AG20443 (cell line): Measurements from ENCODE around the gene CSN1S1.

Experiments used
- DNase-seq: peaks from one replicate; pipeline ENCODE4 v3.0.0; 2012; ENCODE audit warnings: low spot score, mixed read lengths

CSN1S1 gene

DNA sequence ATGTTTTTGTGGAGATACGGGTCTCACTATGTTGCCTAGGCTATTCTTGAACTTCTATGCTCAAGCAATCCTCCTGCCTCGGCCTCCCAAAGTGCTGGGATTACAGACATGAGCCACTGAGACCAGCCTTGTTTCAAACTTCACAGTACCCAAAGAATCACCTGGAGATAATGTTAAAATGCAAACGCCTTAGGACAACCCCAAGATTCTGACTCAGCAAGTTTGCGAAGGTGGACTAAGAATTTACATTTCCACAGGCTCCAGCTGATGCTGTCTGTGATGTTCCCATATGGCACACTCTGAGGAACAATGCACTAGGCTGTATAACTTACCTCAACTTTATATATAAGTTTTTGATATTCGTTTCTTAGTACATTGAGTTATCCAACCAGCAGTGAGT lies 63.9 kb downstream of the CSN1S1 start:
- DNase-seq, result no peak

DNA sequence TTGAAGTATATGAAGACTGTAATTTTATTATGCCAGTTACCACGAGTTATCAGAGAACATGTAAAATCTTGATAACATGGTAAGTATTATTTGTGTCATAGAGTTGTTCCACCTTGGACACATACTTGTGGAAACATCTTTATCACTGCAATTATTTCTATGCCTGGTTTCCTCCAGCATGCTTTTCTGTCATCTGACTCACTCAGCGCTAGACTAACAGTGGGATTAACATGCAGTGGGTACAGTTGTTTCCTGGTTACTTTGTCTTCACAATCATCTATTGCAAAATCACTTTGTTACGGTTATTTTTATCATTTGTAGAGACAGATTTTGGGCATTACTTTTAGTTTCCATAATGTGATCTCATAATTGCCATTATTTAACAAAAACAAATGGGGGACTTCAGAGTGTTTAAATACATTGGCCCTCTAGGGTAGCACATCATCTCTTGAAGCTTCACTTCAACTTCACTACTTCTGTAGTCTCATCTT lies 64.7 kb downstream of the CSN1S1 start, which contains the start of gene STATH:
Gene STATH (plus strand): TSS at position 441 of the 491 bp plus-strand sequence. CDS start 2,472 bp downstream, outside the sequence.
- no peak for DNase-seq
